RPMI7951 (cell line): ENCODE results near the gene TNC. TPM values are rescaled to one million over a fixed set of nuclear protein-coding genes. Genes with fewer than 3 reads are reported as not detected.
A peak's percentile ranks its signal among the peaks of the same experiment; 100 is the strongest.

ENCODE experiments used
- DNase-seq: peaks from one replicate; pipeline ENCODE4 v3.0.0-alpha.2; 2012; ENCODE audit warnings: low read depth
- total RNA-seq: library from RNA; depleted of rRNA; stranded (reverse); fragments of >200 nt; shearing (Covaris generic); gene quantifications from 2 replicates; pipeline ENCODE4 v1.2.3, GENCODE V29; 2014; rRNA removed

The TNC gene
- 167 and 188 TPM in 2 replicates for total RNA-seq

- peak; percentile 94 for DNase-seq
These were observed at the start of gene TNC for GRCh38 chr9:115117999-115118878. TSS of gene TNC (minus strand) at chr9:115118157. CDS start at chr9:115091018, 27,139 bp downstream.

- DNase-seq, result peak; percentile 95
These were observed 49.2 kb upstream of the TNC start for GRCh38 chr9:115167175-115167574.

- no peak for DNase-seq
These were observed 47.3 kb upstream of the TNC start for GRCh38 chr9:115165233-115165632.

- DNase-seq, result peak; percentile 93
These were observed 46.6 kb upstream of the TNC start for GRCh38 chr9:115164511-115164974.

- DNase-seq, result no peak
These were observed 45.0 kb upstream of the TNC start for GRCh38 chr9:115162946-115163345.

GRCh38 chr9:115161446-115161845, 43.5 kb upstream of the TNC start:
- no peak for DNase-seq

- peak; percentile 33 for DNase-seq
These were observed 40.9 kb upstream of the TNC start for GRCh38 chr9:115158661-115159481.

- DNase-seq, result peak; percentile 88
These were observed 39.3 kb upstream of the TNC start for GRCh38 chr9:115157245-115157674.

GRCh38 chr9:115155037-115155436, 37.1 kb upstream of the TNC start:
- no peak for DNase-seq

GRCh38 chr9:115154617-115155016, 36.7 kb upstream of the TNC start:
- no peak for DNase-seq

GRCh38 chr9:115152281-115152820, 34.4 kb upstream of the TNC start:
- DNase-seq, result no peak

- DNase-seq, result no peak
These were observed 30.8 kb upstream of the TNC start for GRCh38 chr9:115148721-115149120.

GRCh38 chr9:115146581-115147021, 28.6 kb upstream of the TNC start:
- peak; percentile 89 for DNase-seq

- DNase-seq, result peak; percentile 33
These were observed 26.7 kb upstream of the TNC start for GRCh38 chr9:115144706-115145105.

- no peak for DNase-seq
These were observed 25.7 kb upstream of the TNC start for GRCh38 chr9:115143689-115144088.

- DNase-seq, result peak; percentile 28
These were observed 24.7 kb upstream of the TNC start for GRCh38 chr9:115142517-115143270.

GRCh38 chr9:115142090-115142489, 24.1 kb upstream of the TNC start:
- DNase-seq, result no peak

- peak; percentile 16 for DNase-seq
These were observed 23.7 kb upstream of the TNC start for GRCh38 chr9:115141612-115142011.

- DNase-seq, result no peak
These were observed 20.2 kb upstream of the TNC start for GRCh38 chr9:115138151-115138550.

- no peak for DNase-seq
These were observed 19.6 kb upstream of the TNC start for GRCh38 chr9:115137526-115137925.
